ENCODE measurements around the gene FER1L5. TPM values are rescaled to one million over a fixed set of nuclear protein-coding genes. Genes with fewer than 3 reads are reported as not detected.

Gene FER1L5
- total and polyA plus RNA-seq, 2 donors (not counting 1 experiment from before 2014, with no cell fraction given): not detected

DNA sequence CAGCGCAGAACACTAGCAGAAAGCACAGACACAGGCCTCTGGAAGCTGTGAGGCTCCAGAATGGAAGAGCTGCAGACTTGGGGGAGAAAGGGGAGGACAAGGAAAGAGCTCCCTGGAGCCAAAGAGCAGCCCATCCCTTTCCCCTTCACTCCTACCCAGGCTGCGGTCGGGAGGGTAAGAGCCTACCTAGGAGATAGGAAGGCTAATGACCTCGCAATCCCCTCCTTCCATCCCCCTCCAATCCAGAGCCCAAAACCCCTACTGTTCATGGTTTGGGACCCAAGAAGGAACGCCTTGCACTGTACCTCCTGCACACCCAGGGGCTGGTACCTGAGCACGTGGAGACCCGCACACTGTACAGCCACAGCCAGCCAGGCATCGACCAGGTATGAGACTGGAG lies 57.5 kb downstream of the FER1L5 start:
- peaks cover under 1 to 5% of the 10 kb centered on the region in 2 experiments for H3K36me3 ChIP-seq (replicated peaks in 1 of 2; ENCODE audit: control extremely low read depth in 1 of 2, control insufficient read depth in 1 of 2, extremely low read depth in 1 of 2, insufficient read depth in 2 of 2, low read length in 1 of 2)
- Mint-ChIP-seq H3K27me3 (no peaks in the 10 kb centered on the region), H3K9me3 (ENCODE audit: insufficient read depth) (no peaks in the 10 kb centered on the region), H3K4me1 (no peaks in the 10 kb centered on the region), H3K27ac (no peak overlapping the region), H3K4me3 (no peak overlapping the region)
- WGBS (ENCODE audit: insufficient coverage): 96% methylated on average over 7 of the region's 8 CpGs
- no peak for TF ChIP-seq EZH2 (IDR thresholded peaks at IDR 0.05; ENCODE audit: borderline replicate concordance, insufficient read depth, low read depth, low read length, poor library complexity, severe bottlenecking)
- TF ChIP-seq, protein P1, sequence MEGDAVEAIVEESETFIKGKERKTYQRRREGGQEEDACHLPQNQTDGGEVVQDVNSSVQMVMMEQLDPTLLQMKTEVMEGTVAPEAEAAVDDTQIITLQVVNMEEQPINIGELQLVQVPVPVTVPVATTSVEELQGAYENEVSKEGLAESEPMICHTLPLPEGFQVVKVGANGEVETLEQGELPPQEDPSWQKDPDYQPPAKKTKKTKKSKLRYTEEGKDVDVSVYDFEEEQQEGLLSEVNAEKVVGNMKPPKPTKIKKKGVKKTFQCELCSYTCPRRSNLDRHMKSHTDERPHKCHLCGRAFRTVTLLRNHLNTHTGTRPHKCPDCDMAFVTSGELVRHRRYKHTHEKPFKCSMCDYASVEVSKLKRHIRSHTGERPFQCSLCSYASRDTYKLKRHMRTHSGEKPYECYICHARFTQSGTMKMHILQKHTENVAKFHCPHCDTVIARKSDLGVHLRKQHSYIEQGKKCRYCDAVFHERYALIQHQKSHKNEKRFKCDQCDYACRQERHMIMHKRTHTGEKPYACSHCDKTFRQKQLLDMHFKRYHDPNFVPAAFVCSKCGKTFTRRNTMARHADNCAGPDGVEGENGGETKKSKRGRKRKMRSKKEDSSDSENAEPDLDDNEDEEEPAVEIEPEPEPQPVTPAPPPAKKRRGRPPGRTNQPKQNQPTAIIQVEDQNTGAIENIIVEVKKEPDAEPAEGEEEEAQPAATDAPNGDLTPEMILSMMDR (IDR thresholded peaks at IDR 0.05): no peak
- CTCF ChIA-PET: no interaction called here
- no peaks in the 10 kb centered on the region for H3K27me3 ChIP-seq (replicated peaks in 1 of 4; ENCODE audit: control extremely low read depth in 1 of 4, control insufficient read depth in 3 of 4, insufficient read depth in 4 of 4, low read length in 3 of 4)
- no peaks in the 10 kb centered on the region for H3K4me1 ChIP-seq (ENCODE audit: control insufficient read depth in 2 of 2, insufficient read depth in 2 of 2, low read length in 2 of 2)
- H3K79me2 ChIP-seq (ENCODE audit: control insufficient read depth, insufficient read depth, low read length): no peaks in the 10 kb centered on the region
- POLR2A ChIA-PET: no interaction called here
- H3K4me2 ChIP-seq (replicated peaks; ENCODE audit: low read depth, low read length, poor library complexity, severe bottlenecking): no peak overlapping the region
- no peak for DNase-seq
- H2AFZ ChIP-seq (ENCODE audit: insufficient read depth, low read depth, low read length, poor library complexity, severe bottlenecking): no peak overlapping the region
- H3K27ac ChIP-seq (ENCODE audit: low read length in 2 of 2): no peak overlapping the region
- intact Hi-C loops (cut with micrococcal nuclease): no loop called here
- no peak overlapping the region for H3K9ac ChIP-seq (ENCODE audit: low read length)
- H3K4me3 ChIP-seq (ENCODE audit: control extremely low read depth in 1 of 5, extremely low read depth in 1 of 5, insufficient read depth in 1 of 5, low read depth in 2 of 5, low read length in 4 of 5): no peak overlapping the region
- no peaks in the 10 kb centered on the region for H4K20me1 ChIP-seq (ENCODE audit: control insufficient read depth, insufficient read depth, low read length, poor library complexity, severe bottlenecking)
- H3K9me3 ChIP-seq (ENCODE audit: control extremely low read depth in 1 of 3, control insufficient read depth in 2 of 3, insufficient read depth in 1 of 3, low read length in 2 of 3): no peaks in the 10 kb centered on the region
- ATAC-seq (ENCODE audit: low read depth): no peak

DNA sequence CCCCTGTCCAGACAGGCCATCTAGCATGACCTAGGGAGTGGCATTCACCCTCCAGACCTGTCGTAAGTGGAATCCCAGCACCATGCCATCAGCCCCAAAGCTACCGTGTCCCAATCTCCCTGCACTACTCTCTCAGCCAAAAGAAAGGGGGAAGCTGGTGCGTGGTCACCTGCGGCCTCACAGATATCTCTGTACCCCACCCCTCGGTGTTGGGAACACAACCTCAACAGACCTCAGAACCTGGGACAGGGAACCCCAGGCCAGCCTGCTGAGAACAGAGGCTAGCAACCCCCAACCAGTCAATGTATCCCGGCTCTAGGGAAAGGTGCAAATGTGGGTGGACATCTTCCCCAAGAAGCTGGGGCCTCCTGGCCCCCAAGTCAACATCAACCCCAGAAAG lies 59.1 kb downstream of the FER1L5 start:
- ChIA-PET POLR2A (no interaction called here), CTCF (no interaction called here)
- TF ChIP-seq, protein P1 (IDR thresholded peaks at IDR 0.05): no peak
- no peak for TF ChIP-seq EZH2 (IDR thresholded peaks at IDR 0.05; ENCODE audit: borderline replicate concordance, insufficient read depth, low read depth, low read length, poor library complexity, severe bottlenecking)
- no peaks in the 10 kb centered on the region for H3K79me2 ChIP-seq (ENCODE audit: control insufficient read depth, insufficient read depth, low read length)
- WGBS (ENCODE audit: insufficient coverage): 95% methylated on average over 4 of the region's 6 CpGs
- H3K27me3 ChIP-seq (replicated peaks in 1 of 4; ENCODE audit: control extremely low read depth in 1 of 4, control insufficient read depth in 3 of 4, insufficient read depth in 4 of 4, low read length in 3 of 4): no peaks in the 10 kb centered on the region
- DNase-seq (no peak), ATAC-seq (ENCODE audit: low read depth) (no peak)
- intact Hi-C loops (cut with micrococcal nuclease): no loop called here
- no peak overlapping the region for H2AFZ ChIP-seq (ENCODE audit: insufficient read depth, low read depth, low read length, poor library complexity, severe bottlenecking)
- H3K4me2 ChIP-seq (replicated peaks; ENCODE audit: low read depth, low read length, poor library complexity, severe bottlenecking): no peak overlapping the region
- no peak overlapping the region for H3K9ac ChIP-seq (ENCODE audit: low read length)
- no peaks in the 10 kb centered on the region for H4K20me1 ChIP-seq (ENCODE audit: control insufficient read depth, insufficient read depth, low read length, poor library complexity, severe bottlenecking)
- peaks cover 4 to 17% of the 10 kb centered on the region in 2 experiments for H3K36me3 ChIP-seq (replicated peaks in 1 of 2; ENCODE audit: control extremely low read depth in 1 of 2, control insufficient read depth in 1 of 2, extremely low read depth in 1 of 2, insufficient read depth in 2 of 2, low read length in 1 of 2)
- Mint-ChIP-seq H3K27me3 (no peaks in the 10 kb centered on the region), H3K27ac (no peak overlapping the region), H3K4me3 (no peak overlapping the region), H3K9me3 (ENCODE audit: insufficient read depth) (no peaks in the 10 kb centered on the region), H3K4me1 (no peaks in the 10 kb centered on the region)
- H3K4me3 ChIP-seq (ENCODE audit: control extremely low read depth in 1 of 5, extremely low read depth in 1 of 5, insufficient read depth in 1 of 5, low read depth in 2 of 5, low read length in 4 of 5): no peak overlapping the region
- no peak overlapping the region for H3K27ac ChIP-seq (ENCODE audit: low read length in 2 of 2)
- H3K9me3 ChIP-seq (ENCODE audit: control extremely low read depth in 1 of 3, control insufficient read depth in 2 of 3, insufficient read depth in 1 of 3, low read length in 2 of 3): no peaks in the 10 kb centered on the region
- H3K4me1 ChIP-seq (ENCODE audit: control insufficient read depth in 2 of 2, insufficient read depth in 2 of 2, low read length in 2 of 2): no peaks in the 10 kb centered on the region
